Chondrocyte (in vitro differentiated cells): ENCODE measurements around the gene CXCL10. TPM values are rescaled to one million over a fixed set of nuclear protein-coding genes. Genes with fewer than 3 reads are reported as not detected.
"Not testable (repeated sequence)": the region's sequence is repeated elsewhere in the genome, so short reads cannot be mapped to it uniquely, and the experiment has no call there.

Source experiments
- DNase-seq: peaks from one replicate; pipeline ENCODE4 v3.0.0; 2021; ENCODE audit warnings: mixed read lengths, low spot score
- H3K27ac Mint-ChIP-seq: one replicate; pipeline ENCODE4 v1.8.0; 2021; ENCODE audit warnings: mild to moderate bottlenecking, moderate library complexity, mixed read lengths; ENCODE audit not compliant: unreplicated experiment
- H3K27me3 Mint-ChIP-seq: 2 replicates; pipeline ENCODE4 v1.8.0; 2021; ENCODE audit warnings: low read depth, mixed read lengths
- H3K36me3 Mint-ChIP-seq: 2 replicates; pipeline ENCODE4 v1.8.0; 2021; ENCODE audit warnings: low read depth, mixed read lengths
- H3K4me1 Mint-ChIP-seq: 2 replicates; pipeline ENCODE4 v1.8.0; 2021; ENCODE audit warnings: low read depth, mild to moderate bottlenecking, mixed read lengths
- H3K4me3 Mint-ChIP-seq: one replicate; pipeline ENCODE4 v1.8.0; 2021; ENCODE audit warnings: mild to moderate bottlenecking, moderate library complexity, mixed read lengths; ENCODE audit not compliant: unreplicated experiment
- H3K9me3 Mint-ChIP-seq: 2 replicates; pipeline ENCODE4 v1.8.0; 2021; ENCODE audit warnings: low read depth, mixed read lengths
- CTCF ChIP-seq: fragments of 200-600 bp; sonication (generic); IDR thresholded peaks from 2 replicates; pipeline ENCODE4 v1.5.0; 2021; ENCODE audit warnings: antibody characterized with exemption, mild to moderate bottlenecking, moderate library complexity
- total RNA-seq: library from RNA; stranded (reverse); gene quantifications from 3 replicates; pipeline ENCODE4 v1.2.1, GENCODE V29; 2021

CXCL10 gene
- total RNA-seq, 1 donor from 2014 or later: not detected

- Mint-ChIP-seq H3K27me3 (peaks cover 42% of the 10 kb centered on the region), H3K27ac (no peak overlapping the region), H3K4me3 (no peak overlapping the region), H3K36me3 (no peaks in the 10 kb centered on the region), H3K4me1 (no peaks in the 10 kb centered on the region), H3K9me3 (no peaks in the 10 kb centered on the region)
- no peak for TF ChIP-seq CTCF
- no peak for DNase-seq
Observed at GRCh38 chr4:76055421-76055820, 32.1 kb upstream of the CXCL10 start.

GRCh38 chr4:76055016-76055415 lies 31.7 kb upstream of the CXCL10 start:
- H3K27ac Mint-ChIP-seq: no peak overlapping the region
- no peak for DNase-seq
- H3K27me3 Mint-ChIP-seq: peaks cover 41% of the 10 kb centered on the region

GRCh38 chr4:76053730-76054129 lies 30.4 kb upstream of the CXCL10 start:
- Mint-ChIP-seq H3K36me3 (no peaks in the 10 kb centered on the region), H3K27me3 (peaks cover 38% of the 10 kb centered on the region), H3K4me1 (no peaks in the 10 kb centered on the region), H3K27ac (no peak overlapping the region), H3K4me3 (no peak overlapping the region), H3K9me3 (no peaks in the 10 kb centered on the region)
- DNase-seq: no peak
- TF ChIP-seq CTCF: no peak

More at GRCh38 chr4:76055016-76055415, 31.7 kb upstream of the CXCL10 start:
- H3K4me1 Mint-ChIP-seq: no peaks in the 10 kb centered on the region
- H3K9me3 Mint-ChIP-seq: no peaks in the 10 kb centered on the region
- no peaks in the 10 kb centered on the region for H3K36me3 Mint-ChIP-seq
- no peak overlapping the region for H3K4me3 Mint-ChIP-seq
- no peak for TF ChIP-seq CTCF

- not testable (repeated sequence) for H3K9me3 Mint-ChIP-seq, H3K36me3 Mint-ChIP-seq, H3K27ac Mint-ChIP-seq, DNase-seq, H3K4me1 Mint-ChIP-seq, H3K4me3 Mint-ChIP-seq
- peaks cover 20% of the 10 kb centered on the region for H3K27me3 Mint-ChIP-seq
Observed at GRCh38 chr4:76050560-76051050, 27.3 kb upstream of the CXCL10 start.

- peaks cover 14% of the 10 kb centered on the region for H3K27me3 Mint-ChIP-seq
- H3K36me3 Mint-ChIP-seq, H3K9me3 Mint-ChIP-seq, H3K27ac Mint-ChIP-seq, H3K4me3 Mint-ChIP-seq, H3K4me1 Mint-ChIP-seq, DNase-seq: not testable (repeated sequence)
Observed at GRCh38 chr4:76049860-76050416, 26.6 kb upstream of the CXCL10 start.

GRCh38 chr4:76044686-76045085 lies 21.4 kb upstream of the CXCL10 start:
- not testable (repeated sequence) for H3K36me3 Mint-ChIP-seq, H3K9me3 Mint-ChIP-seq, DNase-seq, H3K27ac Mint-ChIP-seq, H3K4me3 Mint-ChIP-seq, H3K27me3 Mint-ChIP-seq
- peaks cover 12% of the 10 kb centered on the region for H3K4me1 Mint-ChIP-seq

GRCh38 chr4:76043306-76043705 lies 20.0 kb upstream of the CXCL10 start:
- H3K27me3 Mint-ChIP-seq, H3K27ac Mint-ChIP-seq, H3K4me3 Mint-ChIP-seq, H3K36me3 Mint-ChIP-seq, H3K9me3 Mint-ChIP-seq, DNase-seq: not testable (repeated sequence)
- H3K4me1 Mint-ChIP-seq: peaks cover 12% of the 10 kb centered on the region

GRCh38 chr4:76042241-76042998 lies 19.1 kb upstream of the CXCL10 start:
- not testable (repeated sequence) for H3K9me3 Mint-ChIP-seq, DNase-seq
- peak overlapping the region; percentile 55 for H3K27ac Mint-ChIP-seq

More at GRCh38 chr4:76042241-76042998, 19.1 kb upstream of the CXCL10 start:
- H3K4me1 Mint-ChIP-seq: peaks cover 12% of the 10 kb centered on the region
- not testable (repeated sequence) for H3K27me3 Mint-ChIP-seq, H3K36me3 Mint-ChIP-seq, H3K4me3 Mint-ChIP-seq
